GM10266 (cell line): ENCODE measurements around the gene PDE5A.
"Not testable (repeated sequence)": the region's sequence is repeated elsewhere in the genome, so short reads cannot be mapped to it uniquely, and the experiment has no call there.

Source experiments
- DNase-seq: peaks from one replicate; pipeline ENCODE4 v3.0.0; 2012; ENCODE audit errors: extremely low spot score
- TF ChIP-seq, protein P1 (sequence below): IDR thresholded peaks from 2 replicates; pipeline ENCODE4 v1.5.1; 2012; ENCODE audit warnings: mild to moderate bottlenecking, low read depth; ENCODE audit not compliant: control insufficient read depth, insufficient read depth; ENCODE audit errors: missing control alignments

PDE5A gene

DNA sequence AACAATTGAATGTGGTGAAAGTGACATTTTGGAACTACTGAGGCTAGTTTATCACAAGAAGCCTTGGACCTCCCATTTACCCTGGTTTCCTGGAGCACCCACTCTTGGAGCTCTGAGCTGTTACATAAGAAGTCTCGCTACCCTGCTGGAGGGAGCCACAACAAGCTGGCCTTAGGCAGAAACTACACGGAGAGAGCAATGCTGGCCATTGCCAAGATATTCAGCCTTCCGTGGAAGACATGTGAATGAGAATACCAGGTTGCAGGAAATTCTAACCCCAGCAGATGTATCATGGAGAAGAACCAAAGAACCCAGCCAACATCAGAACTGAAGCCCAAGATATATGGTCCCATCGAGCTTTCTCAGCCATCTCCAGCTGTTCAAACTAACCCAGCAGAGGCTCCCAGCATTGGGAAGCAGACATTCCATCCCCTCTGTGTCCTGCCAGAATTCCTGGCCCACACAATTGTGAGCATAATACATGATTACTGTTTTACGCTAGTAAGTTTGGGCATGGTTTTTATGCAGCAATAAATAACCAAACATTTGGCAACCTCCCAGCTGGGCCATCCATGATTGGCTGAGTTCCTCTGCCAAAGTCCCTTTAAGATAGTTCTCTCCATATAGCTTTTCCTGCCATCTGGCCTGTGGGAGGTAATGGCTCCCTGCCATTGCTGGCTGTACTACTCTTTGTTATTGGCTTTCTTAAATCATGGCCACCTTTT is 17.9 kb upstream of the PDE5A start:
- DNase-seq, result no peak
- TF ChIP-seq, protein P1, sequence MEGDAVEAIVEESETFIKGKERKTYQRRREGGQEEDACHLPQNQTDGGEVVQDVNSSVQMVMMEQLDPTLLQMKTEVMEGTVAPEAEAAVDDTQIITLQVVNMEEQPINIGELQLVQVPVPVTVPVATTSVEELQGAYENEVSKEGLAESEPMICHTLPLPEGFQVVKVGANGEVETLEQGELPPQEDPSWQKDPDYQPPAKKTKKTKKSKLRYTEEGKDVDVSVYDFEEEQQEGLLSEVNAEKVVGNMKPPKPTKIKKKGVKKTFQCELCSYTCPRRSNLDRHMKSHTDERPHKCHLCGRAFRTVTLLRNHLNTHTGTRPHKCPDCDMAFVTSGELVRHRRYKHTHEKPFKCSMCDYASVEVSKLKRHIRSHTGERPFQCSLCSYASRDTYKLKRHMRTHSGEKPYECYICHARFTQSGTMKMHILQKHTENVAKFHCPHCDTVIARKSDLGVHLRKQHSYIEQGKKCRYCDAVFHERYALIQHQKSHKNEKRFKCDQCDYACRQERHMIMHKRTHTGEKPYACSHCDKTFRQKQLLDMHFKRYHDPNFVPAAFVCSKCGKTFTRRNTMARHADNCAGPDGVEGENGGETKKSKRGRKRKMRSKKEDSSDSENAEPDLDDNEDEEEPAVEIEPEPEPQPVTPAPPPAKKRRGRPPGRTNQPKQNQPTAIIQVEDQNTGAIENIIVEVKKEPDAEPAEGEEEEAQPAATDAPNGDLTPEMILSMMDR, result no peak

GRCh38 chr4:119643306-119644042 is 14.9 kb upstream of the PDE5A start:
- no peak for DNase-seq
- TF ChIP-seq, protein P1, result no peak

DNA sequence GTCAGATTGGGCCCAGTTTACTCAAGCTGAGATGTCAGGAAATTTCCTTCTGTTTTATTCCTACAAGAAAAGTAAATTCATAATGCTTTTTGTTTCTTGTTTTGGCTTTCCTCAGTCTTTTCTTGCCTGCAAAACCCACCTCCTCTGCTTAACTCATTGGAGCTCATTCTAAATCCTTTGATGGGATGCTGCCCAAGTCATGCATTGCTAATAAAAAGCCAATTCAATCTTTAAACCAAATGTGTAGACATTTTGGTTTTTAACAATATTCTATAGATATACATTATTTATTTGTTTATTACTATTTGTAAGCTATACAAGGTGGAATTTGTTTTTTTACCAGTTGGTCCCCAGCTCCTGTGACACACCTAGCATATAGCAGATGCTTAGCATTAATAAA is 13.2 kb upstream of the PDE5A start:
- TF ChIP-seq, protein P1, result no peak
- no peak for DNase-seq

GRCh38 chr4:119638359-119638758 is 9.8 kb upstream of the PDE5A start:
- DNase-seq, result no peak
- TF ChIP-seq, protein P1, result no peak

GRCh38 chr4:119636851-119637250 is 8.2 kb upstream of the PDE5A start:
- not testable (repeated sequence) for DNase-seq

GRCh38 chr4:119632216-119632615 is 3.6 kb upstream of the PDE5A start:
- DNase-seq, result no peak
- TF ChIP-seq, protein P1, result no peak

- TF ChIP-seq, protein P1, result no peak
- DNase-seq, result no peak
These were observed 503 bp upstream of the PDE5A start for GRCh38 chr4:119629142-119629471.
